H9 (cell line): ENCODE results near the gene SATB2. TPM values are rescaled to one million over a fixed set of nuclear protein-coding genes. Genes with fewer than 3 reads are reported as not detected.

ENCODE experiments used
- DNase-seq: peaks from one replicate; pipeline ENCODE4 v3.0.0-alpha.2; 2017
- H2AFZ ChIP-seq: one replicate; pipeline ENCODE4 v1.6.1; 2013; ENCODE audit warnings: mild to moderate bottlenecking, low read length, control low read depth, moderate library complexity
- H2AK5ac ChIP-seq: 2 replicates; pipeline ENCODE4 v1.6.1; 2013; ENCODE audit warnings: low read length, control low read depth, mixed read lengths; ENCODE audit not compliant: insufficient read length
- H2BK120ac ChIP-seq: one replicate; pipeline ENCODE4 v1.6.1; 2013; ENCODE audit warnings: low read depth, mild to moderate bottlenecking, low read length, control low read depth, inconsistent platforms; ENCODE audit not compliant: poor library complexity, severe bottlenecking
- H2BK12ac ChIP-seq: 2 replicates; pipeline ENCODE4 v1.6.1; 2013; ENCODE audit warnings: low read length, control low read depth, mixed read lengths, low read depth; ENCODE audit not compliant: insufficient read length
- H2BK15ac ChIP-seq: 2 replicates; pipeline ENCODE4 v1.6.1; 2013; ENCODE audit warnings: low read depth, low read length, control low read depth
- H2BK20ac ChIP-seq: one replicate; pipeline ENCODE4 v1.6.1; 2013; ENCODE audit warnings: low read depth, mild to moderate bottlenecking, low read length, control low read depth, inconsistent platforms; ENCODE audit not compliant: poor library complexity, severe bottlenecking
- H2BK5ac ChIP-seq: 2 replicates; pipeline ENCODE4 v1.6.1; 2013; ENCODE audit warnings: low read length, control low read depth, mixed read lengths; ENCODE audit not compliant: insufficient read length
- H3K14ac ChIP-seq: 2 replicates; pipeline ENCODE4 v1.6.1; 2013; ENCODE audit warnings: low read length, control low read depth; ENCODE audit not compliant: insufficient read depth
- H3K18ac ChIP-seq: 2 replicates; pipeline ENCODE4 v1.6.1; 2013; ENCODE audit warnings: low read depth, mild to moderate bottlenecking, mixed read lengths, low read length, control low read depth; ENCODE audit not compliant: insufficient read length
- H3K23ac ChIP-seq: 2 replicates; pipeline ENCODE4 v1.6.1; 2013; ENCODE audit warnings: low read length, control low read depth, mixed read lengths, low read depth; ENCODE audit not compliant: insufficient read length
- H3K23me2 ChIP-seq: 2 replicates; pipeline ENCODE4 v1.6.1; 2013; ENCODE audit warnings: low read depth, mild to moderate bottlenecking, mixed read lengths, low read length, control low read depth; ENCODE audit not compliant: insufficient read length, poor library complexity, severe bottlenecking
- H3K27ac ChIP-seq: 2 replicates; pipeline ENCODE4 v1.5.1; 2013; ENCODE audit warnings: low read length, control low read depth, mixed read lengths, low read depth; ENCODE audit not compliant: insufficient read length
- H3K27me3 ChIP-seq: 2 replicates; pipeline ENCODE4 v1.6.1; 2013; ENCODE audit warnings: low read length, control low read depth, inconsistent platforms; ENCODE audit not compliant: insufficient read depth
- H3K4ac ChIP-seq: 2 replicates; pipeline ENCODE4 v1.6.1; 2013; ENCODE audit warnings: low read depth, mild to moderate bottlenecking, control low read depth, inconsistent platforms, low read length, moderate library complexity
- H3K4me1 ChIP-seq: 2 replicates; pipeline ENCODE4 v1.6.1; 2013; ENCODE audit warnings: low read length, control low read depth, inconsistent platforms; ENCODE audit not compliant: insufficient read depth
- H3K4me2 ChIP-seq: 2 replicates; pipeline ENCODE4 v1.6.1; 2013; ENCODE audit warnings: low read length, control low read depth, mixed read lengths; ENCODE audit not compliant: insufficient read length, insufficient read depth
- H3K56ac ChIP-seq: 2 replicates; pipeline ENCODE4 v1.6.1; 2013; ENCODE audit warnings: low read depth, mild to moderate bottlenecking, mixed read lengths, low read length, control low read depth; ENCODE audit not compliant: insufficient read length
- H3K79me1 ChIP-seq: 2 replicates; pipeline ENCODE4 v1.6.1; 2013; ENCODE audit warnings: low read depth, mild to moderate bottlenecking, moderate library complexity, low read length, control low read depth, inconsistent platforms; ENCODE audit not compliant: insufficient read depth, poor library complexity, severe bottlenecking
- H3K79me2 ChIP-seq: 2 replicates; pipeline ENCODE4 v1.6.1; 2013; ENCODE audit warnings: low read length, control low read depth, inconsistent platforms; ENCODE audit not compliant: insufficient read depth
- H3K9ac ChIP-seq: 2 replicates; pipeline ENCODE4 v1.6.1; 2013; ENCODE audit warnings: low read length, control low read depth, mixed read lengths; ENCODE audit not compliant: insufficient read length; ENCODE audit errors: extremely low read depth
- H3K9me3 ChIP-seq: one replicate; pipeline ENCODE4 v1.6.1; 2013; ENCODE audit warnings: low read depth, low read length, inconsistent platforms; ENCODE audit not compliant: control insufficient read depth
- H3T11ph ChIP-seq: one replicate; pipeline ENCODE4 v1.6.1; 2013; ENCODE audit warnings: mild to moderate bottlenecking, low read length, control low read depth, inconsistent platforms
- H4K20me1 ChIP-seq: one replicate; pipeline ENCODE4 v1.6.1; 2013; ENCODE audit not compliant: control insufficient read depth, insufficient read length, insufficient read depth
- H4K5ac ChIP-seq: 2 replicates; pipeline ENCODE4 v1.6.1; 2013; ENCODE audit warnings: low read depth, mild to moderate bottlenecking, mixed read lengths, low read length, control low read depth; ENCODE audit not compliant: insufficient read length
- H4K8ac ChIP-seq: replicated peaks from 2 replicates; pipeline ENCODE4 v1.6.1; 2013; ENCODE audit warnings: low read length, control low read depth, mixed read lengths, low read depth; ENCODE audit not compliant: insufficient read length
- H4K91ac ChIP-seq: 2 replicates; pipeline ENCODE4 v1.6.1; 2013; ENCODE audit warnings: low read depth, mild to moderate bottlenecking, moderate library complexity, mixed read lengths, low read length, control low read depth; ENCODE audit not compliant: insufficient read length
- H3K27ac Mint-ChIP-seq, 3 experiments: 2 replicates in 2 of 3; 3 replicates in 1 of 3; pipeline ENCODE4 v1.8.0; 2020 to 2021; ENCODE audit warnings: mixed read lengths in 3 of 3, mild to moderate bottlenecking in 1 of 3, moderate library complexity in 1 of 3
- H3K27me3 Mint-ChIP-seq: 2 replicates; pipeline ENCODE4 v1.8.0; 2021; ENCODE audit warnings: low read depth, mild to moderate bottlenecking, moderate library complexity, mixed read lengths
- H3K36me3 Mint-ChIP-seq, 3 experiments: 2 replicates in 2 of 3; 3 replicates in 1 of 3; pipeline ENCODE4 v1.8.0; 2020 to 2021; ENCODE audit warnings: low read depth in 3 of 3, mixed read lengths in 3 of 3; ENCODE audit not compliant: insufficient read depth in 1 of 3
- H3K4me1 Mint-ChIP-seq, 2 experiments: 2 replicates each; pipeline ENCODE4 v1.8.0; 2020; ENCODE audit warnings: mixed read lengths in 2 of 2
- H3K4me3 Mint-ChIP-seq, 2 experiments: 2 replicates in 1 of 2; 3 replicates in 1 of 2; pipeline ENCODE4 v1.8.0; 2020 to 2021; ENCODE audit warnings: mild to moderate bottlenecking in 2 of 2, mixed read lengths in 2 of 2, moderate library complexity in 1 of 2
- H3K9me3 Mint-ChIP-seq, 2 experiments: 2 replicates in 1 of 2; 3 replicates in 1 of 2; pipeline ENCODE4 v1.8.0; 2020; ENCODE audit warnings: mild to moderate bottlenecking in 2 of 2, mixed read lengths in 2 of 2, moderate library complexity in 1 of 2
- CTCF ChIP-seq: fragments of 200-600 bp; sonication (generic); conservative IDR thresholded peaks from 3 replicates; pipeline ENCODE4 v1.8.0; 2021; ENCODE audit warnings: antibody characterized with exemption, mild to moderate bottlenecking
- WGBS: extraction: QIAGEN DNeasy Blood & Tissue Kit; methylation state at CpG from one replicate; pipeline ENCODE4 v1.1.7; 2013; ENCODE audit warnings: missing lambda C conversion rate, low lambda C conversion rate, mixed read lengths; ENCODE audit not compliant: insufficient read length; ENCODE audit errors: extremely low coverage; 5-methylcytosine and 5-hydroxymethylcytosine counted together
- total RNA-seq: library from RNA; stranded (reverse); gene quantifications from 2 replicates; pipeline ENCODE4 v1.2.1, GENCODE V29; 2021

The SATB2 gene
- total RNA-seq, 1 experiment from 2014 or later: 23.8 TPM

- H3K27ac ChIP-seq: no peak overlapping the region
- H3K14ac ChIP-seq: no peak overlapping the region
- no peak overlapping the region for H2BK120ac ChIP-seq
- H3K23me2 ChIP-seq: no peaks in the 10 kb centered on the region
- Mint-ChIP-seq H3K36me3 (peaks cover 0 to 23% (median 0%) of the 10 kb centered on the region in 3 experiments; a peak in 2 of 7 replicates), H3K27me3 (no peaks in the 10 kb centered on the region), H3K4me3 (no peak overlapping the region), H3K27ac (no peak overlapping the region), H3K4me1 (peaks cover 0 to 6% of the 10 kb centered on the region in 2 experiments; a peak in 2 of 4 replicates), H3K9me3 (no peaks in the 10 kb centered on the region)
- no peak overlapping the region for H3K23ac ChIP-seq
- H4K20me1 ChIP-seq: no peaks in the 10 kb centered on the region
- H3K79me2 ChIP-seq: no peaks in the 10 kb centered on the region
- H2AFZ ChIP-seq: no peak overlapping the region
- no peak overlapping the region for H2BK15ac ChIP-seq
- H4K5ac ChIP-seq: no peak overlapping the region
- H3K9me3 ChIP-seq: no peaks in the 10 kb centered on the region
- H4K91ac ChIP-seq: no peak overlapping the region
- no peak overlapping the region for H3K9ac ChIP-seq
- no peak overlapping the region for H2BK20ac ChIP-seq
- no peaks in the 10 kb centered on the region for H3K79me1 ChIP-seq
- H3K4me2 ChIP-seq: no peak overlapping the region
- no peak for DNase-seq
- H4K8ac ChIP-seq: no peak overlapping the region
- H2BK5ac ChIP-seq: no peak overlapping the region
- TF ChIP-seq CTCF: no peak
- H3K4ac ChIP-seq: no peak overlapping the region
- no peak overlapping the region for H3T11ph ChIP-seq
- H3K4me1 ChIP-seq: peaks cover 5% of the 10 kb centered on the region
- H3K27me3 ChIP-seq: no peaks in the 10 kb centered on the region
- no CpG with 5 or more reads among the region's 4 CpGs for WGBS
- no peak overlapping the region for H3K18ac ChIP-seq
- no peak overlapping the region for H2AK5ac ChIP-seq
- no peak overlapping the region for H3K56ac ChIP-seq
- no peak overlapping the region for H2BK12ac ChIP-seq
Measured at GRCh38 chr2:199302851-199303250, 154.9 kb downstream of the SATB2 start.
